OCI-LY7 (cell line): ENCODE results near the gene OR10A3. TPM values are rescaled to one million over a fixed set of nuclear protein-coding genes. Genes with fewer than 3 reads are reported as not detected.

ENCODE experiments used
- BruUV-seq: library from RNA; stranded (reverse); fragments of 400-500 nt; replicated peaks from 2 replicates; lab custom pipeline; 2021; lab: Mats Ljungman, UMichigan
- CTCF ChIA-PET: fragments of 300-600 bp; sonication (Branson Sonifier 250); formaldehyde crosslinking; loops from one replicate; lab custom pipeline; 2022; ENCODE audit warnings: antibody characterized with exemption; ENCODE audit not compliant: unreplicated experiment; lab: Charles Lee
- POLR2A ChIA-PET: fragments of 300-600 bp; sonication (Branson Sonifier 250); formaldehyde crosslinking; loops from one replicate; lab custom pipeline; 2022; ENCODE audit warnings: antibody characterized with exemption; lab: Charles Lee
- DNase-seq: peaks from one replicate; pipeline ENCODE4 v3.0.0-alpha.2; 2015; ENCODE audit warnings: low spot score
- H2AFZ ChIP-seq: fragments of 200-600 bp; sonication (generic), shearing (Covaris generic); 2 replicates; pipeline ENCODE4 v1.6.1; 2014; ENCODE audit warnings: mild to moderate bottlenecking, antibody characterized with exemption, low read length, moderate library complexity
- H3K27ac ChIP-seq: fragments of 200-600 bp; sonication (generic); 2 replicates; pipeline ENCODE4 v1.5.1; 2014; ENCODE audit warnings: mixed run types, low read depth, mild to moderate bottlenecking, moderate library complexity, low read length, inconsistent platforms; ENCODE audit not compliant: poor library complexity, severe bottlenecking
- H3K36me3 ChIP-seq: fragments of 200-600 bp; sonication (generic); 2 replicates; pipeline ENCODE4 v1.6.1; 2014; ENCODE audit warnings: mild to moderate bottlenecking, antibody characterized with exemption, low read length, moderate library complexity, mixed read lengths; ENCODE audit not compliant: insufficient read depth
- H3K4me1 ChIP-seq: fragments of 200-600 bp; sonication (generic); 2 replicates; pipeline ENCODE4 v1.5.1; 2014; ENCODE audit warnings: mild to moderate bottlenecking, low read length; ENCODE audit not compliant: insufficient read depth, poor library complexity, severe bottlenecking
- H3K4me2 ChIP-seq: fragments of 200-600 bp; sonication (generic); 2 replicates; pipeline ENCODE4 v1.6.1; 2014; ENCODE audit warnings: mild to moderate bottlenecking, low read length
- H3K4me3 ChIP-seq: fragments of 200-600 bp; sonication (generic); 2 replicates; pipeline ENCODE4 v1.5.1; 2014; ENCODE audit warnings: mild to moderate bottlenecking, low read depth, low read length; ENCODE audit not compliant: poor library complexity, severe bottlenecking
- H3K79me2 ChIP-seq: fragments of 200-600 bp; sonication (generic); 2 replicates; pipeline ENCODE4 v1.6.1; 2016; ENCODE audit warnings: low read depth, mild to moderate bottlenecking, low read length, moderate library complexity, mixed read lengths; ENCODE audit not compliant: insufficient read depth
- H3K9me2 ChIP-seq: fragments of 200-600 bp; sonication (generic); 2 replicates; pipeline ENCODE4 v1.6.1; 2016; ENCODE audit warnings: mild to moderate bottlenecking, low read length, mixed read lengths; ENCODE audit not compliant: insufficient read depth
- H3K9me3 ChIP-seq: fragments of 200-600 bp; sonication (generic); 2 replicates; pipeline ENCODE4 v1.6.1; 2014; ENCODE audit warnings: mild to moderate bottlenecking, mixed run types, low read length, mixed read lengths
- H4K20me1 ChIP-seq: fragments of 200-600 bp; sonication (generic); 2 replicates; pipeline ENCODE4 v1.6.1; 2014; ENCODE audit warnings: mild to moderate bottlenecking, antibody characterized with exemption, low read length, moderate library complexity, mixed read lengths; ENCODE audit not compliant: insufficient read depth
- CTCF ChIP-seq: fragments of 200-600 bp; sonication (generic); conservative IDR thresholded peaks from 2 replicates; pipeline ENCODE4 v1.5.1; 2014; ENCODE audit warnings: mild to moderate bottlenecking, antibody characterized with exemption, low read length, moderate library complexity, mixed read lengths
- EZH2phosphoT487 ChIP-seq: fragments of 200-600 bp; sonication (generic); IDR thresholded peaks from 2 replicates; pipeline ENCODE4 v1.6.1; 2018; ENCODE audit warnings: low read depth, borderline replicate concordance, mild to moderate bottlenecking, mixed run types, antibody characterized with exemption, low read length, moderate library complexity, mixed read lengths
- intact Hi-C: fragments of 100-400 bp; cut with micrococcal nuclease; formaldehyde crosslinking; loops from one replicate; pipeline ENCODE4 v1.10.0; 2022; ENCODE audit not compliant: unreplicated experiment
- total RNA-seq, 2 experiments: library from RNA; depleted of rRNA in 1 of 2; stranded (reverse); fragments of >200 nt in 1 of 2; shearing (Covaris generic) in 1 of 2; gene quantifications; 2 replicates each; pipeline ENCODE4 v1.2.3, GENCODE V29; 2014 to 2022

OR10A3 gene
- total RNA-seq, 2 experiments from 2014 or later: not detected

- DNase-seq: no peak
- Histone ChIP-seq H3K4me3 (no peak overlapping the region), H2AFZ (no peak overlapping the region), H3K79me2 (no peaks in the 10 kb centered on the region), H3K36me3 (no peaks in the 10 kb centered on the region), H3K27ac (no peak overlapping the region), H3K9me2 (no peaks in the 10 kb centered on the region), H4K20me1 (no peaks in the 10 kb centered on the region), H3K4me2 (no peak overlapping the region), H3K9me3 (no peaks in the 10 kb centered on the region), H3K4me1 (peaks cover 6% of the 10 kb centered on the region)
- no peak for TF ChIP-seq CTCF
- no peak for TF ChIP-seq EZH2phosphoT487
- intact Hi-C loops: no loop called here
- CTCF ChIA-PET: no interaction called here
- BruUV-seq: no TSS peak
- POLR2A ChIA-PET: no interaction called here
These were observed 31.5 kb upstream of the OR10A3 start for GRCh38 chr11:7973011-7973410.

GRCh38 chr11:7971846-7972245 lies 30.3 kb upstream of the OR10A3 start:
- Histone ChIP-seq H3K4me1 (no peaks in the 10 kb centered on the region), H3K4me2 (no peak overlapping the region), H3K9me2 (no peaks in the 10 kb centered on the region), H2AFZ (no peak overlapping the region), H3K4me3 (no peak overlapping the region), H4K20me1 (no peaks in the 10 kb centered on the region), H3K9me3 (no peaks in the 10 kb centered on the region), H3K27ac (no peak overlapping the region), H3K36me3 (no peaks in the 10 kb centered on the region), H3K79me2 (no peaks in the 10 kb centered on the region)
- BruUV-seq: no TSS peak
- TF ChIP-seq EZH2phosphoT487 (no peak), CTCF (no peak)
- intact Hi-C loops: no loop called here
- CTCF ChIA-PET: no interaction called here
- POLR2A ChIA-PET: no interaction called here
- DNase-seq: no peak

GRCh38 chr11:7969756-7970646 lies 28.5 kb upstream of the OR10A3 start:
- no peak for DNase-seq
- BruUV-seq: no TSS peak
- no peaks in the 10 kb centered on the region for H3K79me2 ChIP-seq
- no peak for TF ChIP-seq EZH2phosphoT487
- TF ChIP-seq CTCF: no peak
- peaks cover 3% of the 10 kb centered on the region for H3K4me1 ChIP-seq
- H3K27ac ChIP-seq: no peak overlapping the region
- POLR2A ChIA-PET: interaction anchor here (0.6 to 1.9 kb wide), 2 partner anchors 17 to 500 kb away, joined by 3 to 5 read pairs; partner anchors contain the start of gene EIF3F
- H3K36me3 ChIP-seq: no peaks in the 10 kb centered on the region
- CTCF ChIA-PET: no interaction called here
- H2AFZ ChIP-seq: no peak overlapping the region
- no peak overlapping the region for H3K4me2 ChIP-seq
- no peaks in the 10 kb centered on the region for H3K9me3 ChIP-seq
- no peaks in the 10 kb centered on the region for H3K9me2 ChIP-seq
- intact Hi-C loops: no loop called here
- H4K20me1 ChIP-seq: no peaks in the 10 kb centered on the region
- H3K4me3 ChIP-seq: no peak overlapping the region
